IPS-18c (cell line): Measurements from ENCODE around the gene PIK3CB.
"Not testable (repeated sequence)": the region's sequence is repeated elsewhere in the genome, so short reads cannot be mapped to it uniquely, and the experiment has no call there.

Experiments used
- H3K4me3 ChIP-seq: 2 replicates; pipeline ENCODE4 v1.7.0; 2013; ENCODE audit warnings: low read depth, mild to moderate bottlenecking, low read length, moderate library complexity; ENCODE audit not compliant: insufficient read depth
- H3K9me3 ChIP-seq: one replicate; pipeline ENCODE4 v1.6.1; 2013; ENCODE audit warnings: mild to moderate bottlenecking, low read length, moderate library complexity; ENCODE audit not compliant: control insufficient read depth, insufficient read depth

The PIK3CB gene

GRCh38 chr3:138785362-138785857, 49.3 kb downstream of the PIK3CB start:
- not testable (repeated sequence) for H3K9me3 ChIP-seq, H3K4me3 ChIP-seq

- Histone ChIP-seq H3K4me3 (no peak overlapping the region), H3K9me3 (no peaks in the 10 kb centered on the region)
Measured at GRCh38 chr3:138782755-138783154, 52.0 kb downstream of the PIK3CB start.

GRCh38 chr3:138781012-138781470, 53.7 kb downstream of the PIK3CB start:
- Histone ChIP-seq H3K9me3 (no peaks in the 10 kb centered on the region), H3K4me3 (no peak overlapping the region)

GRCh38 chr3:138778643-138779042, 56.1 kb downstream of the PIK3CB start:
- no peaks in the 10 kb centered on the region for H3K9me3 ChIP-seq
- no peak overlapping the region for H3K4me3 ChIP-seq

- H3K9me3 ChIP-seq: no peaks in the 10 kb centered on the region
- no peak overlapping the region for H3K4me3 ChIP-seq
Measured at GRCh38 chr3:138776961-138777360, 57.8 kb downstream of the PIK3CB start.

- no peaks in the 10 kb centered on the region for H3K9me3 ChIP-seq
Measured at GRCh38 chr3:138775254-138775595, 59.5 kb downstream of the PIK3CB start.

GRCh38 chr3:138774529-138775253, 60.0 kb downstream of the PIK3CB start:
- Histone ChIP-seq H3K4me3 (no peak overlapping the region), H3K9me3 (no peaks in the 10 kb centered on the region)

More at GRCh38 chr3:138775254-138775595, 59.5 kb downstream of the PIK3CB start:
- H3K4me3 ChIP-seq: no peak overlapping the region

- Histone ChIP-seq H3K9me3 (peaks cover 8% of the 10 kb centered on the region), H3K4me3 (no peak overlapping the region)
Measured at GRCh38 chr3:138771585-138771984, 63.1 kb downstream of the PIK3CB start.

GRCh38 chr3:138769616-138770015, 65.1 kb downstream of the PIK3CB start:
- H3K9me3 ChIP-seq: peaks cover 8% of the 10 kb centered on the region
- H3K4me3 ChIP-seq: no peak overlapping the region

- Histone ChIP-seq H3K9me3 (peaks cover 8% of the 10 kb centered on the region), H3K4me3 (no peak overlapping the region; the same call in 1 of the 2 replicates)
Measured at GRCh38 chr3:138768946-138769345, 65.8 kb downstream of the PIK3CB start.

GRCh38 chr3:138768125-138768524, 66.6 kb downstream of the PIK3CB start:
- Histone ChIP-seq H3K4me3 (no peak overlapping the region), H3K9me3 (peaks cover 8% of the 10 kb centered on the region)

- Histone ChIP-seq H3K4me3 (no peak overlapping the region), H3K9me3 (peaks cover 8% of the 10 kb centered on the region)
Measured at GRCh38 chr3:138767498-138768104, 67.1 kb downstream of the PIK3CB start.

- Histone ChIP-seq H3K9me3 (no peaks in the 10 kb centered on the region), H3K4me3 (no peak overlapping the region)
Measured at GRCh38 chr3:138761002-138761401, 73.7 kb downstream of the PIK3CB start.

- H3K9me3 ChIP-seq: no peaks in the 10 kb centered on the region
Measured at GRCh38 chr3:138748190-138748589, 86.5 kb downstream of the PIK3CB start.

GRCh38 chr3:138747225-138747624, 87.5 kb downstream of the PIK3CB start:
- no peak overlapping the region for H3K4me3 ChIP-seq

More at GRCh38 chr3:138748190-138748589, 86.5 kb downstream of the PIK3CB start:
- no peak overlapping the region for H3K4me3 ChIP-seq

GRCh38 chr3:138740072-138740471, 94.7 kb downstream of the PIK3CB start:
- Histone ChIP-seq H3K9me3 (no peaks in the 10 kb centered on the region), H3K4me3 (no peak overlapping the region)

More at GRCh38 chr3:138747225-138747624, 87.5 kb downstream of the PIK3CB start:
- H3K9me3 ChIP-seq: no peaks in the 10 kb centered on the region

- H3K9me3 ChIP-seq: no peaks in the 10 kb centered on the region
- H3K4me3 ChIP-seq: no peak overlapping the region
Measured at GRCh38 chr3:138732456-138732855, 102.3 kb downstream of the PIK3CB start.

- Histone ChIP-seq H3K4me3 (no peak overlapping the region), H3K9me3 (no peaks in the 10 kb centered on the region)
Measured at GRCh38 chr3:138726946-138727730, 107.6 kb downstream of the PIK3CB start.
